ENCODE measurements around the gene P4HTM.

P4HTM gene

DNA sequence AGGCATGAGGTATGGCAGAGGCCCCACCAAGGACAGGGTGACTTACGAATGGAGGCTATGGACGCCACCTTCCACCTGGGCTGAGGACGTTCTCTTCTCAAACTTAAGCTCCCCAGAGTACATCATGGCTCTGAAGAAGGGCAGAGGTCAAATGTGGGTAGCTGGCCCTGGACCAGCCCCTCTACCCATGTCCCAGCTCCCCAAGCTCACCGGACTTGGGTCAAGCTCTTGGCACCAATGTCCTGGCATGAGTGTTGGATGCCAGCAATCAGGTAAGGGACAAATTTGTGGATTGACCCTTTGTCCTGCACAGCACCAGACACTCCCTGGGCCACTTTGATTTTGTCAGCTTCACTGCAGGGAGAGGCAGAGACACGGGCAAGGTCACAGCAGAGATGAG lies 34.4 kb downstream of the P4HTM start:
- no peak overlapping the region for H3K4me3 ChIP-seq (ENCODE audit: low read depth, low read length)
- no peak overlapping the region for H3K27ac ChIP-seq (ENCODE audit: extremely low read depth, low read depth, low read length)
- H3K4me1 ChIP-seq (ENCODE audit: control insufficient read depth, insufficient read depth, low read length): no peaks in the 10 kb centered on the region
- POLR2A ChIA-PET: interaction anchor here (10.4 kb wide), 1 partner anchor 17 kb away, joined by 141 read pairs; the partner anchor contains the start of gene WDR6
- CTCF ChIA-PET: interaction anchor here (0.7 to 1.1 kb wide), 2 partner anchors 17 to 108 kb away, joined by 3 to 4 read pairs; no protein-coding TSS in a partner anchor
- peaks cover 0 to 61% of the 10 kb centered on the region in 2 experiments; a peak in 2 of 3 replicates for H3K36me3 ChIP-seq (ENCODE audit: control insufficient read depth in 2 of 2, insufficient read depth in 1 of 2, low read length in 2 of 2)
- TF ChIP-seq PRDM2 (tag by site-specific recombination; IDR thresholded peaks at IDR 0.05; ENCODE audit: borderline replicate concordance) (no peak), ZNF362 (tag by site-specific recombination; IDR thresholded peaks at IDR 0.05) (no peak), KLF9 (tag by site-specific recombination; IDR thresholded peaks at IDR 0.05; ENCODE audit: low read depth) (no peak), ZBTB49 (tag by site-specific recombination; IDR thresholded peaks at IDR 0.05; ENCODE audit: low read depth) (no peak), ZNF677 (tag by site-specific recombination; IDR thresholded peaks at IDR 0.05) (no peak), ZNF571 (tag by site-specific recombination; IDR thresholded peaks at IDR 0.05) (no peak), SP2 (tag by site-specific recombination; IDR thresholded peaks at IDR 0.05) (no peak), ZNF830 (tag by site-specific recombination; IDR thresholded peaks at IDR 0.05; ENCODE audit: low read depth) (no peak), ZFP69B (tag by site-specific recombination; IDR thresholded peaks at IDR 0.05) (no peak), PRDM1 (tag by site-specific recombination; IDR thresholded peaks at IDR 0.05) (no peak)
- TF ChIP-seq, protein P1, sequence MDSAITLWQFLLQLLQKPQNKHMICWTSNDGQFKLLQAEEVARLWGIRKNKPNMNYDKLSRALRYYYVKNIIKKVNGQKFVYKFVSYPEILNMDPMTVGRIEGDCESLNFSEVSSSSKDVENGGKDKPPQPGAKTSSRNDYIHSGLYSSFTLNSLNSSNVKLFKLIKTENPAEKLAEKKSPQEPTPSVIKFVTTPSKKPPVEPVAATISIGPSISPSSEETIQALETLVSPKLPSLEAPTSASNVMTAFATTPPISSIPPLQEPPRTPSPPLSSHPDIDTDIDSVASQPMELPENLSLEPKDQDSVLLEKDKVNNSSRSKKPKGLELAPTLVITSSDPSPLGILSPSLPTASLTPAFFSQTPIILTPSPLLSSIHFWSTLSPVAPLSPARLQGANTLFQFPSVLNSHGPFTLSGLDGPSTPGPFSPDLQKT (IDR thresholded peaks at IDR 0.05; ENCODE audit: borderline replicate concordance, low read depth, low read length): no peak
- TF ChIP-seq, protein P2, sequence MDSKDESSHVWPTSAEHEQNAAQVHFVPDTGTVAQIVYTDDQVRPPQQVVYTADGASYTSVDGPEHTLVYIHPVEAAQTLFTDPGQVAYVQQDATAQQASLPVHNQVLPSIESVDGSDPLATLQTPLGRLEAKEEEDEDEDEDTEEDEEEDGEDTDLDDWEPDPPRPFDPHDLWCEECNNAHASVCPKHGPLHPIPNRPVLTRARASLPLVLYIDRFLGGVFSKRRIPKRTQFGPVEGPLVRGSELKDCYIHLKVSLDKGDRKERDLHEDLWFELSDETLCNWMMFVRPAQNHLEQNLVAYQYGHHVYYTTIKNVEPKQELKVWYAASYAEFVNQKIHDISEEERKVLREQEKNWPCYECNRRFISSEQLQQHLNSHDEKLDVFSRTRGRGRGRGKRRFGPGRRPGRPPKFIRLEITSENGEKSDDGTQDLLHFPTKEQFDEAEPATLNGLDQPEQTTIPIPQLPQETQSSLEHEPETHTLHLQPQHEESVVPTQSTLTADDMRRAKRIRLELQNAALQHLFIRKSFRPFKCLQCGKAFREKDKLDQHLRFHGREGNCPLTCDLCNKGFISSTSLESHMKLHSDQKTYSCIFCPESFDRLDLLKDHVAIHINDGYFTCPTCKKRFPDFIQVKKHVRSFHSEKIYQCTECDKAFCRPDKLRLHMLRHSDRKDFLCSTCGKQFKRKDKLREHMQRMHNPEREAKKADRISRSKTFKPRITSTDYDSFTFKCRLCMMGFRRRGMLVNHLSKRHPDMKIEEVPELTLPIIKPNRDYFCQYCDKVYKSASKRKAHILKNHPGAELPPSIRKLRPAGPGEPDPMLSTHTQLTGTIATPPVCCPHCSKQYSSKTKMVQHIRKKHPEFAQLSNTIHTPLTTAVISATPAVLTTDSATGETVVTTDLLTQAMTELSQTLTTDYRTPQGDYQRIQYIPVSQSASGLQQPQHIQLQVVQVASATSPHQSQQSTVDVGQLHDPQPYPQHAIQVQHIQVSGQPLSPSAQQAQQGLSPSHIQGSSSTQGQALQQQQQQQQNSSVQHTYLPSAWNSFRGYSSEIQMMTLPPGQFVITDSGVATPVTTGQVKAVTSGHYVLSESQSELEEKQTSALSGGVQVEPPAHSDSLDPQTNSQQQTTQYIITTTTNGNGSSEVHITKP (tag by site-specific recombination; IDR thresholded peaks at IDR 0.05): no peak
- TF ChIP-seq, protein P3, sequence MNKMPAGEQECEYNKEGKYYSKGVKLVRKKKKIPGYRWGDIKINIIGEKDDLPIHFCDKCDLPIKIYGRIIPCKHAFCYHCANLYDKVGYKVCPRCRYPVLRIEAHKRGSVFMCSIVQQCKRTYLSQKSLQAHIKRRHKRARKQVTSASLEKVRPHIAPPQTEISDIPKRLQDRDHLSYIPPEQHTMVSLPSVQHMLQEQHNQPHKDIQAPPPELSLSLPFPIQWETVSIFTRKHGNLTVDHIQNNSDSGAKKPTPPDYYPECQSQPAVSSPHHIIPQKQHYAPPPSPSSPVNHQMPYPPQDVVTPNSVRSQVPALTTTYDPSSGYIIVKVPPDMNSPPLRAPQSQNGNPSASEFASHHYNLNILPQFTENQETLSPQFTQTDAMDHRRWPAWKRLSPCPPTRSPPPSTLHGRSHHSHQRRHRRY (tag by site-specific recombination; IDR thresholded peaks at IDR 0.05): no peak
- H3K9me3 ChIP-seq (ENCODE audit: control insufficient read depth, insufficient read depth, low read depth, low read length): no peaks in the 10 kb centered on the region

Data from HEK293 (cell line).